Left kidney (tissue), 2 donors: ENCODE results near the gene USP33. TPM values are rescaled to one million over a fixed set of nuclear protein-coding genes. Genes with fewer than 3 reads are reported as not detected.
"Not testable (repeated sequence)": the region's sequence is repeated elsewhere in the genome, so short reads cannot be mapped to it uniquely, and the experiment has no call there.

ENCODE experiments used
- DNase-seq: peaks from one replicate; pipeline ENCODE4 v3.0.0-alpha.2; 2013
- polyA plus RNA-seq: library from polyadenylated mRNA; unstranded; fragments of 120-200 nt; gene quantifications from one replicate; pipeline ENCODE4 v1.2.1, GENCODE V29; 2013; ENCODE audit not compliant: insufficient read length

Gene USP33
- polyA plus RNA-seq, 1 donor = 121 TPM

DNA sequence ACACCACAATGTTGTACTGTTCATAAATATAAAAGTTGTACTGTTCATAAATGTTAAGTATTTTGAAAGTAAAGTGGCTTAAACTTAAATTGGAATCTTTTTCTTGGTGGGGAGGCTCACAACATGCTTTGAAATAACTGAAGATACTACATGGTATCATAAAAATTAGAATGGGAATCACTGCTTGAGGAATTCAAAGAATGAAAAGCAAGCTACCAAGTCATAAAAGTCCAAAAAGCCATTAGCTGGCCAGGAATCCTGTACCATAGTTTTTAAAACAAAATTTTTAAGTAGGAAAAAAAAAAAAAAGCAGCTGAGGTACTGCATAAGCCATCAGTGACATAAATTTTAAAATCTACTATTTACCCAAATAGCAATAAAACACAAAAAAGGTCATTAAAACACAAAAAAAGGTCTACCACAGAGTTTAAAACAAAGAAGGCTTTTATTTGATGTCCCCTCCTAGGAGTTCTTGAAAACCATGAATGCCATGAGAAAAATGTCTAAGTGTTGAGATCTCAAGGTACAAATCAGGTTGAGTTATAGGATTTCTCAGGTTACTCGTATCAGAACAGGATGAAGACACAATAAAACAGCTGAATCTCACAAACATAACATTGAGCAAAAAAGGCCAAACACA, 85.8 kb downstream of the USP33 start:
- DNase-seq = no peak

DNA sequence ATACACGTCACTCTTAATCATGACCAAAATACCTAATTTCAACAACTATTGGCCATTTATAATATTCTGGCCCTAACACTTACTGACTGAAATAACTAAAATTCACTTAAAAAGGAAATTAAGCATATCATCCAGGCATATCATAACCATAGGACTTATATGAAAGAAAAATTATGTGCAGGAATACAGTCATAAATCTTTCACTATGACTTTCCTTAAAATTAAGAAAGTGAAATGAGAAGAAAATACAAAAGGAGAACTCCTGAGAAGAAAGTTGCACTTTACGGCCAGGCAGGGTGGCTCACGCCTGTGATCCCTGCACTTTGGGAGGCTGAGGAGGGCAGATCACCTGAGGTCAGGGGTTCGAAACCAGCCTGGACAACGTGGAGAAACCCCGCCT, 86.6 kb downstream of the USP33 start:
- no peak for DNase-seq

DNA sequence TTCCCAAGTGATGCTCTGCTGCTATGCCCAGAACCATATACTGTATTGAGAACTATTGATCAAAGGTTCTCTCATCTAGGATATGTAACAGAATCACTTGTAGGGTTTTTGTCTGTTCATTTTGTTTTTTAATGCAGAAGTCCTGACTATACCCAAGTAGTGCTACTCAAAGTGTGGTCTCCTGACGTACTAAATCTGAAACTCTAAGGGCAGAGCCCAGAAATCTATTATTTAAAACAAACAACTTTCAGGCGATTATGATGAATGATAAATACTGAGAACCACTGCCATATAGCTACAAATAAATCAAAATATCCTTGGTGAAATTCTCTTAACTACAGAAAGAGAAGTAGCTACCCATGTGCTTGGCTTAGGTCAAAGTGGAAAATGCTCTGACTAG, 87.3 kb downstream of the USP33 start:
- DNase-seq = no peak

DNA sequence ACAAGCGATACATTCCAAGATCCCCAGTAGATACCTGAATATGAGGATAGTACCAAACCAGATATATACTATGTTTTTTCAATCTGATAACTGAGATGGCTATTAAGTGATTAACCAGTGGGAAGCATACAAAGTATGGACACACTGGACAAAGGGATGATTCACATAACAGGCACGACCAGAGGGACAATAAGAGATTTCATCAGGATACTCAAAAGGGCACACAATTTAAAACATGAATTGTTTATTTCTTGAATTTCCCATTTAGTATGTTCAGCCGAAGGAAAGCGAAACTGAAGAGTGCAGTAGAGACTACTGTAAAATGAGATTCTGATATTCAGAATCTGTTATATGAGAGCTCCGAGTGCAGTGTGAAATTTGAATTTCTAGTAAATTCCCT, 87.8 kb downstream of the USP33 start:
- no peak for DNase-seq

- DNase-seq = no peak
These were observed 89.3 kb downstream of the USP33 start for GRCh38 chr1:77670330-77670729.

DNA sequence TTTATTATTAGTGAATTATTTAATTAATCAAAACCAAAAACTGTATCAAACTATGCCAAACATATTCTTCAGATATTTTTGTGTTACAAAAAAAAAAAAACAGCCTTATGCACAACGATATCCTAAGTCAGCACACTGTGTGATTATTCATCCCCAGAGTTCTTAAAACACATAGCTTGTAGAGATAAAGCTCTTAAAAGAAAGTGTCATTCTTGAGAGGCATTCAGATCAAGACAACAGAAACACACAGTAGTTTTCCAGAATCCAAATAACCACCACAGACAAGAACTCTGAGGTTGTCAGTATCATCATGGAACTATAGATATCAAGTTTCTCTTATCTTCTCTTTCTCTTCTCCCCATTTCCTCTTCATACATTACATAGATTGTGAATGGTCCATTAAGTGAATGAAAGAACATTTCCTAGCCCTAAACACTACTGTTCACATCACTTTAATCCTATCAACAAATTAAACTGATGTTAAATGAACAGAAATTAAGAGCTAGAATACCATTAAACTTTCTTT, 90.7 kb downstream of the USP33 start:
- DNase-seq = no peak

DNA sequence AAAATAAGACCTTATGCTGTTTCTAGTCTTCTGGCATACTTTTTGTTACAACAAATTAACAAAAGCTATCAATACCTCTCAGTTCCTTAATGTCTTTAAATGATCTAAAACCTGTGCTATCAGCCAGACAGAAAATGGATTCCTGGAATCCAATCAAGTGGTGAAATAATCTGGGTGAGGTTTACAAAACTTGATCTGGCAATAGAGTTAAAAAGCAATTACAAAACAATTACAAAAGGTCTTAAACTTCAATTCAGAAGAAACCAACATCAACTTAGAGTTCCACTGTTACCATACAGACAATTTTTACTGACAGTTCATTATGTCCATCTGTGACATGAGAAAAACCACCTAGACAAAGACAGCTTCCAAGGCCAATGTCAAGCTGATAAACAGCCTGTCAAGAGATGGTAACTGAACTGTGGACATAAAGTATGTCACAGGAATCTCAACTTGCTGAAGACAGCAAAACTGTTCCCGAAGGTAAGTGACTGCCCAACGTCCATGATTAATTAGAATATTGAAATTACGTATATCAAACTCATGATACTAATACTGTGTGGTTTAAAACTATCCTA, 94.6 kb downstream of the USP33 start:
- DNase-seq = no peak

GRCh38 chr1:77661696-77662095, 98.0 kb downstream of the USP33 start:
- DNase-seq = no peak

GRCh38 chr1:77659879-77660593, 99.6 kb downstream of the USP33 start:
- no peak for DNase-seq

GRCh38 chr1:77658271-77658670, 101.4 kb downstream of the USP33 start:
- DNase-seq = no peak

- DNase-seq = no peak
These were observed 104.1 kb downstream of the USP33 start for GRCh38 chr1:77655431-77655974.

DNA sequence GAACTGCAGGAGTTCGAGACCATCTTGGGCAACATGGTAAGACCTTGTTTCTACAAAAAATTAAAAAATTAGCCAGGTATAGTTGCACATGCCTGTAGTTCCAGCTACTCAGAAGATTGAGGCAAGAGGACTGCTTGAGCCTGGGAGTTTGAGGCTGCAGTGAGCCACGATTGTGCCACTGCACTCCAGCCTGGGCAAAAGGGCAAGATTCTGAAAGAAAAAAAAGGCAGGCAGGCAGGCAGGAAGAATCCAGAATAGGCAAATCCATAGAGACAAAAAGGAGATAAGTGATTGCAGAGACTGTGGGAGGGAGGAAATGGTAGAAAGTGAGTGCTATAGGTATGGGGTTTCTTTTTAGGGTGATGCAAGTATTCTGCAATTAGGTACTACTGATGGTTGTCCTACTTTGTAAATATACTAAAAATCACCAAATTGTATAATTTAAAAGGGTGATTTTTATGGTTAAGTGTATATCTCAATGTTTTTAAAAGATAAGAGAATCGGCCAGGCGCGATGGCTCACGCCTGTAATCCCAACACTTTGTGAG, 106.6 kb downstream of the USP33 start:
- no peak for DNase-seq

GRCh38 chr1:77652268-77652667, 107.4 kb downstream of the USP33 start:
- DNase-seq = no peak

- DNase-seq = no peak
These were observed 110.5 kb downstream of the USP33 start for GRCh38 chr1:77649127-77649526.

- not testable (repeated sequence) for DNase-seq
These were observed 113.4 kb downstream of the USP33 start for GRCh38 chr1:77646224-77646623.

Other genes with a start within 250 kb of the USP33 start
- gene ZZZ3, start 77.2 kb downstream of the USP33 start, polyA plus RNA-seq = 73.0 TPM
- gene MIGA1, start 19.8 kb upstream of the USP33 start, polyA plus RNA-seq = 22.9 TPM
- gene NEXN, start 128.8 kb upstream of the USP33 start, polyA plus RNA-seq = 12.7 TPM
- gene FUBP1, start 219.2 kb upstream of the USP33 start, polyA plus RNA-seq = 426 TPM
- 50.9 TPM for gene DNAJB4, start 245.1 kb upstream of the USP33 start, polyA plus RNA-seq